HG03064 (cell line): Measurements from ENCODE around the gene CARMIL1.

ENCODE experiments used
- ATAC-seq: cut with Tn5 transposase; IDR thresholded peaks from one replicate; pipeline ENCODE4 v1.9.1; 2021; ENCODE audit warnings: low read depth; ENCODE audit not compliant: unreplicated experiment

The CARMIL1 gene

GRCh38 chr6:25306379-25306778 is 27.2 kb downstream of the CARMIL1 start:
- ATAC-seq, result no peak

DNA sequence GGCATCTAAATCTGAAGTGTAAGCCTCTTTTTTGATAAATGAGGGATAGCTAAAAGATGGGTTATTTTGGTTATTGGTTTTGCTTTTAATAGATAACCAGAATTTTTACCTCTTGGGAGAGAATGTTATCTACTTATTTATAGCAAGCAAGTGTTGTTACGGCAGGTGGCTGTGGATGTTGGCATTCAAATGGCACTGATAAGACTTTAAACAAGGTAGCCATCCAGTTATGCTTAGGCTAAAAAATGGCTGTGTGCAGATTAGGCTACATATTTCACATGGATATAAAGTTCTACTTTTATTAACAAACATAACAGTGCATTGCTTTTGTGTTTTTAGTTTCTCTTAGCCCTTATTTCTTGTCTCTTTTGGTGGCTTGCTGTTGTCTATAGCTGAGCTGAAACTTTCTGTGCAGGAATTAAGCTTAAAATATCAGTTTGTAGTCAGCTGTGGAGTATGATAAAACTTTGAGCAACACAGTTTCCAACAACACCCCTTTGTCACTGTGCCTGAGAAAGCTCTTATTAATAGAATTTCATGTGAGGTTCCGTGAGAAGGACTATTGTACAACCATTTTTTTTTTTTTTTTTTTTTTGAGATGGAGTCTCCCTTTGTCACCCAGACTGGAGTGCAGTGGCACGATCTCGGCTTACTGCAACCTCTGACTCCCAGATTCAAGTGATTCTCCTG is 28.8 kb downstream of the CARMIL1 start:
- no peak for ATAC-seq

- ATAC-seq, result no peak
Measured at GRCh38 chr6:25309886-25310285, 30.7 kb downstream of the CARMIL1 start.

- no peak for ATAC-seq
Measured at GRCh38 chr6:25311331-25311840, 32.2 kb downstream of the CARMIL1 start.

DNA sequence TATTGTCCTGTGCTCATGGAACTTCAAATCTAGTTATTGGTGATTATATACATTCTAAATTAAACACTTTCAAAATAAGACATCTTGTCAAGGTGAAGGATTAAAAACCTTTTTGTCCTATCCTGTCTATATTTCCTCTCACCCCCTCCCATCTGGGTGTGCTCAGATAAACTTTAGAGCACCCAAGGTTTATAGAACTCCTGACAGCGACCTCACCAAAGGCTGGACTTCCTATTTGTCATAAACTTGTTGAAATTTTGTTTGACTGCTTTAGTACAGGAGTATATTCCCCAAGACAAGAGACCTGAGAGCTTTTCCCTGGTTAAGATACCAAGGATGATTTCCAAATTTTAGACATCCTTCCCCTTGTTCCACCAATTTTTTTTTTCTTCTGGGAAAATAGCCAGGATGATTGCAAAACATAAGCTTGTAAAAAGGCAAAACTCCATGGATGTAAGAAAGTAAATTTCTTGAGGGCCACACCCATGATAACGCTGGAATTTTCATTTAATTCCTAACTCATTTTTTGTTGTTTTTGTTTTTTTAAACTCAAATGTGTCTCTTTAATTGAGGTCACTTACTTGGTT is 33.0 kb downstream of the CARMIL1 start:
- ATAC-seq, result no peak

- ATAC-seq, result no peak
Measured at GRCh38 chr6:25312703-25313102, 33.5 kb downstream of the CARMIL1 start.

GRCh38 chr6:25314509-25315175 is 35.5 kb downstream of the CARMIL1 start:
- no peak for ATAC-seq

- no peak for ATAC-seq
Measured at GRCh38 chr6:25315194-25316177, 36.3 kb downstream of the CARMIL1 start.

GRCh38 chr6:25316626-25317025 is 37.5 kb downstream of the CARMIL1 start:
- no peak for ATAC-seq

DNA sequence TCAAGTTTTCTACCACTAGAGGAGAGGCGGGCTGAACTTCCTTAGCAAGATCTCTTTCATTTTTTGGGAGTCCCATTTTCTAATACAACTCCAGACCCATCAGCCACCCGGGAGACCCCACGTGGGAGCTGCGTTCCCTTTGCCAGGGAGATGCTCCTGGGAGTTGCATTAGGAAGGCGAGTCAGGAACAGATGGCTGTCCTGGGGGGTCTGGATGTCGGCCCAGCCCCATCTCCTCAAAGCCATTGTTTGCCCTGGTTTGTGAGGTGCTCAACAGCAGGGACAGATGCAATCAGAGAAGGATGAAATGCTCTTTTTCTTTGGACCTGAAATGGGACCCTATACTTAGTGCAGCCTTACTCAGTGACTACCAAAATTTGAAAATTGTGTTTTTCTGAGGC is 39.4 kb downstream of the CARMIL1 start:
- no peak for ATAC-seq

- no peak for ATAC-seq
Measured at GRCh38 chr6:25320459-25320858, 41.3 kb downstream of the CARMIL1 start.

GRCh38 chr6:25322692-25323091 is 43.5 kb downstream of the CARMIL1 start:
- no peak for ATAC-seq

- ATAC-seq, result no peak
Measured at GRCh38 chr6:25324066-25324762, 45.0 kb downstream of the CARMIL1 start.

DNA sequence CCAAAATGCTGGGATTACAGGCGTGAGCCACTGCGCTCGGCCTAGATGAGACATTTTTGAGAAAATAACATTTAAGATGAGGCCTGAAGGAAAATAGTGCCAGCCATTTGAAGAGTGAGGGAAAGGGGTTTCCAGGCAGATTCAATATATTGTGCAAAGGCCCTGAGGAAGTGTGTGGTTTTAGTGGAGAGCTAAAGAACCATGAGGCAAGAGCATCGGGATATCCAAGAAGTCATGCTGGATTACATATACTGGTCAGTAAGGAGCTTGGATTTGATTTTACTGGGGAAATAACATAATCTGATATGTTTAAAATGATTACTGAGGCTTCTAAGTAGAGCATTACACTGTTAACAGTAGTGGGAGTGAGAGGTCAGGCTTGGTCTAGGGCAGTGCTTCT is 47.0 kb downstream of the CARMIL1 start:
- ATAC-seq, result no peak

GRCh38 chr6:25326960-25327359 is 47.8 kb downstream of the CARMIL1 start:
- no peak for ATAC-seq

GRCh38 chr6:25327432-25327831 is 48.3 kb downstream of the CARMIL1 start:
- ATAC-seq, result no peak

- ATAC-seq, result no peak
Measured at GRCh38 chr6:25329161-25329817, 50.1 kb downstream of the CARMIL1 start.

- no peak for ATAC-seq
Measured at GRCh38 chr6:25329982-25330381, 50.8 kb downstream of the CARMIL1 start.
